Calu3 (cell line): ENCODE data around the gene CRY2. TPM values are rescaled to one million over a fixed set of nuclear protein-coding genes. Genes with fewer than 3 reads are reported as not detected.

ENCODE experiments used
- BruUV-seq: library from RNA; stranded (reverse); fragments of 400-500 nt; replicated peaks from 2 replicates; lab custom pipeline; 2021; lab: Mats Ljungman, UMichigan
- CTCF ChIA-PET: fragments of 300-600 bp; sonication (Branson Sonifier 250); formaldehyde crosslinking; loops from one replicate; lab custom pipeline; 2022; ENCODE audit warnings: antibody characterized with exemption; lab: Charles Lee
- DNase-seq: peaks from one replicate; pipeline ENCODE4 v3.0.0; 2022
- H3K27ac Mint-ChIP-seq: one replicate; pipeline ENCODE4 v1.8.0; 2022; ENCODE audit warnings: mixed read lengths; ENCODE audit not compliant: unreplicated experiment
- H3K27me3 Mint-ChIP-seq: one replicate; pipeline ENCODE4 v1.8.0; 2022; ENCODE audit warnings: mixed read lengths; ENCODE audit not compliant: unreplicated experiment
- H3K36me3 Mint-ChIP-seq: one replicate; pipeline ENCODE4 v1.8.0; 2022; ENCODE audit warnings: mild to moderate bottlenecking, moderate library complexity, mixed read lengths; ENCODE audit not compliant: insufficient read depth, unreplicated experiment
- H3K4me1 Mint-ChIP-seq: one replicate; pipeline ENCODE4 v1.8.0; 2022; ENCODE audit warnings: mild to moderate bottlenecking, low read depth, mixed read lengths; ENCODE audit not compliant: unreplicated experiment
- H3K4me3 Mint-ChIP-seq: one replicate; pipeline ENCODE4 v1.8.0; 2022; ENCODE audit warnings: mild to moderate bottlenecking, low read depth, moderate library complexity, mixed read lengths; ENCODE audit not compliant: unreplicated experiment
- H3K9me3 Mint-ChIP-seq: one replicate; pipeline ENCODE4 v1.8.0; 2022; ENCODE audit warnings: low read depth, mixed read lengths; ENCODE audit not compliant: unreplicated experiment
- intact Hi-C: fragments of 100-400 bp; cut with micrococcal nuclease; formaldehyde crosslinking; loops from one replicate; pipeline ENCODE4 v1.10.0; 2022; ENCODE audit not compliant: unreplicated experiment
- total RNA-seq: library from RNA; stranded (reverse); gene quantifications from 2 replicates; pipeline ENCODE4 v1.2.3, GENCODE V29; 2022
- TF ChIP-seq, protein P1 (sequence below): fragments of 200-600 bp; IDR thresholded peaks from one replicate; pipeline ENCODE4 v1.8.0; 2022; ENCODE audit warnings: antibody characterized with exemption; ENCODE audit not compliant: unreplicated experiment

Gene CRY2
- total RNA-seq, 1 experiment from 2014 or later, result 14.9 TPM

GRCh38 chr11:45815747-45816146 lies 31.5 kb upstream of the CRY2 start:
- intact Hi-C loops, result no loop called here
- TF ChIP-seq, protein P1, sequence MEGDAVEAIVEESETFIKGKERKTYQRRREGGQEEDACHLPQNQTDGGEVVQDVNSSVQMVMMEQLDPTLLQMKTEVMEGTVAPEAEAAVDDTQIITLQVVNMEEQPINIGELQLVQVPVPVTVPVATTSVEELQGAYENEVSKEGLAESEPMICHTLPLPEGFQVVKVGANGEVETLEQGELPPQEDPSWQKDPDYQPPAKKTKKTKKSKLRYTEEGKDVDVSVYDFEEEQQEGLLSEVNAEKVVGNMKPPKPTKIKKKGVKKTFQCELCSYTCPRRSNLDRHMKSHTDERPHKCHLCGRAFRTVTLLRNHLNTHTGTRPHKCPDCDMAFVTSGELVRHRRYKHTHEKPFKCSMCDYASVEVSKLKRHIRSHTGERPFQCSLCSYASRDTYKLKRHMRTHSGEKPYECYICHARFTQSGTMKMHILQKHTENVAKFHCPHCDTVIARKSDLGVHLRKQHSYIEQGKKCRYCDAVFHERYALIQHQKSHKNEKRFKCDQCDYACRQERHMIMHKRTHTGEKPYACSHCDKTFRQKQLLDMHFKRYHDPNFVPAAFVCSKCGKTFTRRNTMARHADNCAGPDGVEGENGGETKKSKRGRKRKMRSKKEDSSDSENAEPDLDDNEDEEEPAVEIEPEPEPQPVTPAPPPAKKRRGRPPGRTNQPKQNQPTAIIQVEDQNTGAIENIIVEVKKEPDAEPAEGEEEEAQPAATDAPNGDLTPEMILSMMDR, result no peak
- H3K27ac Mint-ChIP-seq, result no peak overlapping the region
- CTCF ChIA-PET, result no interaction called here
- peaks cover 22% of the 10 kb centered on the region for H3K27me3 Mint-ChIP-seq
- H3K4me1 Mint-ChIP-seq, result no peaks in the 10 kb centered on the region
- peaks cover 14% of the 10 kb centered on the region for H3K36me3 Mint-ChIP-seq
- H3K9me3 Mint-ChIP-seq, result no peaks in the 10 kb centered on the region
- H3K4me3 Mint-ChIP-seq, result no peak overlapping the region
- no TSS peak for BruUV-seq
- no peak for DNase-seq

DNA sequence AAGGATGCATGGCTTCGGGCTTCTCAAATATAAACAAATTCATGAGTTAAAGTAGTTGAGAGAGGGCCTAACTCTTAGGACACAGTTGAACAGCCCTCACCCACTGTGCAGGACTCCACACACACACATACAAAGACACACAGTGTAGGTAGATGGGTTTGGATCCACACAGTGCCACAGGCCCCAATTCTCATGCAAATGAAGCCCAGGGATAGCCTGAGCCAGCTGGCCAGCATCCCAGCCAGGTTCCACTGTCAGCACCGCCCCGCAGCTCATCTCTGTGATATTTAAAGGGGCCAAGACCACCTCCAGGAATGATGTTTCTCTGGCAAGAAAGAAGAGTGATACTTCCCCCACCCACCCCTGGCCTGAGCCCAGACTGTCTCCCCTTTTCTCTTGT lies 30.7 kb upstream of the CRY2 start:
- CTCF ChIA-PET, result no interaction called here
- no peaks in the 10 kb centered on the region for H3K9me3 Mint-ChIP-seq

GRCh38 chr11:45817191-45817590 lies 30.1 kb upstream of the CRY2 start:
- H3K9me3 Mint-ChIP-seq, result no peaks in the 10 kb centered on the region
- H3K4me3 Mint-ChIP-seq, result no peak overlapping the region
- H3K36me3 Mint-ChIP-seq, result peaks cover 10% of the 10 kb centered on the region
- no peaks in the 10 kb centered on the region for H3K4me1 Mint-ChIP-seq
- BruUV-seq, result no TSS peak
- no peak for DNase-seq
- TF ChIP-seq, protein P1, result no peak
- H3K27me3 Mint-ChIP-seq, result peaks cover 25% of the 10 kb centered on the region
- CTCF ChIA-PET, result interaction anchor here (0.5 kb wide), 1 partner anchor 1983 kb away, joined by 3 read pairs; no protein-coding TSS in a partner anchor
- intact Hi-C loops, result no loop called here
- H3K27ac Mint-ChIP-seq, result no peak overlapping the region

More for the DNA sequence above, 30.7 kb upstream of the CRY2 start:
- Mint-ChIP-seq H3K4me3 (no peak overlapping the region), H3K27me3 (peaks cover 25% of the 10 kb centered on the region), H3K36me3 (peaks cover 10% of the 10 kb centered on the region), H3K4me1 (no peaks in the 10 kb centered on the region), H3K27ac (no peak overlapping the region)
- no TSS peak for BruUV-seq
- intact Hi-C loops, result no loop called here
- TF ChIP-seq, protein P1, result no peak
- no peak for DNase-seq

GRCh38 chr11:45818961-45819605 lies 28.2 kb upstream of the CRY2 start:
- CTCF ChIA-PET, result no interaction called here
- no peak overlapping the region for H3K27ac Mint-ChIP-seq
- DNase-seq, result no peak
- TF ChIP-seq, protein P1, result no peak
- H3K4me3 Mint-ChIP-seq, result no peak overlapping the region
- peaks cover 9% of the 10 kb centered on the region for H3K4me1 Mint-ChIP-seq
- no peaks in the 10 kb centered on the region for H3K9me3 Mint-ChIP-seq
- H3K36me3 Mint-ChIP-seq, result peaks cover 3% of the 10 kb centered on the region
- intact Hi-C loops, result no loop called here
- no TSS peak for BruUV-seq
- peaks cover 25% of the 10 kb centered on the region for H3K27me3 Mint-ChIP-seq
